Gastrocnemius medialis (tissue), 4 donors: ENCODE measurements around the gene FCAR. TPM values are rescaled to one million over a fixed set of nuclear protein-coding genes. Genes with fewer than 3 reads are reported as not detected.
"Not testable (repeated sequence)": the region's sequence is repeated elsewhere in the genome, so short reads cannot be mapped to it uniquely, and the experiment has no call there.

Experiments
- ATAC-seq, 2 donors: fragments of 150-250 bp; one replicate each; pipeline ENCODE4 v1.9.1; 2016
- DNase-seq, 2 donors: peaks; one replicate each; pipeline ENCODE4 v3.0.0-alpha.2; 2019
- H3K27ac ChIP-seq, 4 donors: fragments of 200-600 bp; sonication (generic); 1 replicate in 1 of 4; 2 replicates in 3 of 4; pipeline ENCODE4 v1.5.1; 2016 to 2018; ENCODE audit warnings: mild to moderate bottlenecking in 2 of 4, moderate library complexity in 1 of 4
- H3K27me3 ChIP-seq, 3 donors: fragments of 200-600 bp; sonication (generic) in 2 of 3; 1 replicate in 1 of 3; 2 replicates in 2 of 3; pipeline versions ENCODE4 v1.5.1 to v1.6.0; 2016 to 2019; ENCODE audit warnings: mild to moderate bottlenecking in 1 of 3, moderate library complexity in 1 of 3
- H3K36me3 ChIP-seq, 2 donors: fragments of 200-600 bp; sonication (generic) in 1 of 2; one replicate each; pipeline ENCODE4 v1.5.1; 2017 to 2018
- H3K4me1 ChIP-seq, 2 donors: fragments of 200-600 bp; sonication (generic) in 1 of 2; one replicate each; pipeline ENCODE4 v1.5.1; 2016 to 2017; ENCODE audit warnings: mild to moderate bottlenecking in 2 of 2
- H3K4me3 ChIP-seq, 4 donors: fragments of 200-600 bp; sonication (generic) in 3 of 4; 1 replicate in 1 of 4; 2 replicates in 3 of 4; pipeline ENCODE4 v1.5.1; 2016 to 2019; ENCODE audit warnings: mild to moderate bottlenecking in 2 of 4
- H3K9me3 ChIP-seq, 3 donors: fragments of 200-600 bp; sonication (generic) in 2 of 3; 1 replicate in 1 of 3; 2 replicates in 2 of 3; pipeline ENCODE4 v1.5.1; 2016 to 2019
- CTCF ChIP-seq, 5 experiments: fragments of 450-650 bp in 3 of 5; fragments of 200-600 bp in 2 of 5; sonication (generic) in 2 of 5; IDR thresholded peaks in 4 of 5; conservative IDR thresholded peaks in 1 of 5; 1 replicate in 4 of 5; 2 replicates in 1 of 5; pipeline ENCODE4 v1.5.1; 2016 to 2019; ENCODE audit warnings: antibody characterized with exemption in 5 of 5, mild to moderate bottlenecking in 3 of 5, moderate library complexity in 3 of 5
- POLR2A ChIP-seq, 2 donors: fragments of 450-650 bp; IDR thresholded peaks; one replicate each; pipeline ENCODE4 v1.6.1; 2017; ENCODE audit warnings: antibody characterized with exemption in 2 of 2, mild to moderate bottlenecking in 2 of 2, moderate library complexity in 2 of 2
- in situ Hi-C, 4 donors: fragments of 200-750 bp; cut with MboI; loops; one replicate each; pipeline versions ENCODE4 v1.15.0 to v1.8.0; 2017; ENCODE audit warnings: low sequenced_read_pairs in 4 of 4
- intact Hi-C: fragments of 100-400 bp; cut with DNase I; formaldehyde crosslinking; loops from one replicate; pipeline ENCODE4 v1.15.1; 2023; ENCODE audit warnings: low total_unique reads
- total RNA-seq, 4 donors: library from RNA; depleted of rRNA; stranded (reverse); fragments of >200 nt; gene quantifications; one replicate each; pipeline versions ENCODE4 v1.1.0 to v1.2.3, GENCODE V29; 2016

FCAR gene
- total RNA-seq, 4 donors from 2014 or later, result 0.33 to 2.0 (median 0.41) TPM; not detected in 1

- TF ChIP-seq POLR2A (IDR thresholded peaks at IDR 0.05) (no peak), CTCF (IDR thresholded peaks at IDR 0.05 in 4 of 5, conservative IDR thresholded peaks at IDR 0.05 in 1 of 5) (no peak)
- no peaks in the 10 kb centered on the region for H3K4me1 ChIP-seq
- H3K9me3 ChIP-seq, result no peaks in the 10 kb centered on the region
- no peaks in the 10 kb centered on the region for H3K36me3 ChIP-seq
- H3K27me3 ChIP-seq, result no peaks in the 10 kb centered on the region
- in situ Hi-C loops, result no loop called here
- ATAC-seq (no peak), DNase-seq (no peak)
- no peak overlapping the region for H3K4me3 ChIP-seq
- intact Hi-C loops, result no loop called here
- no peak overlapping the region for H3K27ac ChIP-seq
These were observed 23.1 kb upstream of the FCAR start for GRCh38 chr19:54850930-54851329.

GRCh38 chr19:54851353-54851752 lies 22.7 kb upstream of the FCAR start:
- H3K27me3 ChIP-seq, result no peaks in the 10 kb centered on the region
- H3K9me3 ChIP-seq, result no peaks in the 10 kb centered on the region
- H3K4me1 ChIP-seq, result no peaks in the 10 kb centered on the region
- no peaks in the 10 kb centered on the region for H3K36me3 ChIP-seq
- no peak overlapping the region for H3K27ac ChIP-seq
- intact Hi-C loops (no loop called here), in situ Hi-C loops (no loop called here)
- no peak overlapping the region for H3K4me3 ChIP-seq
- TF ChIP-seq CTCF (IDR thresholded peaks at IDR 0.05 in 4 of 5, conservative IDR thresholded peaks at IDR 0.05 in 1 of 5) (no peak), POLR2A (IDR thresholded peaks at IDR 0.05) (no peak)
- ATAC-seq (no peak), DNase-seq (no peak)

GRCh38 chr19:54855241-54855640 lies 18.8 kb upstream of the FCAR start:
- in situ Hi-C loops, intact Hi-C loops, H3K27ac ChIP-seq, H3K27me3 ChIP-seq, ATAC-seq, DNase-seq, H3K4me1 ChIP-seq, H3K4me3 ChIP-seq, H3K9me3 ChIP-seq, H3K36me3 ChIP-seq: not testable (repeated sequence)

GRCh38 chr19:54858476-54858875 lies 15.6 kb upstream of the FCAR start:
- in situ Hi-C loops, intact Hi-C loops, H3K9me3 ChIP-seq, DNase-seq, H3K27me3 ChIP-seq, H3K4me1 ChIP-seq, ATAC-seq, H3K27ac ChIP-seq, H3K4me3 ChIP-seq, H3K36me3 ChIP-seq: not testable (repeated sequence)

GRCh38 chr19:54859421-54859820 lies 14.6 kb upstream of the FCAR start:
- H3K27ac ChIP-seq, intact Hi-C loops, H3K4me3 ChIP-seq, H3K4me1 ChIP-seq, in situ Hi-C loops, ATAC-seq, DNase-seq, H3K27me3 ChIP-seq, H3K36me3 ChIP-seq, H3K9me3 ChIP-seq: not testable (repeated sequence)

- H3K4me1 ChIP-seq, H3K27ac ChIP-seq, in situ Hi-C loops, intact Hi-C loops, DNase-seq, H3K27me3 ChIP-seq, ATAC-seq, H3K9me3 ChIP-seq, H3K4me3 ChIP-seq, H3K36me3 ChIP-seq: not testable (repeated sequence)
These were observed 10.6 kb upstream of the FCAR start for GRCh38 chr19:54863459-54863858.

- Histone ChIP-seq H3K9me3 (no peaks in the 10 kb centered on the region), H3K4me3 (no peak overlapping the region), H3K4me1 (no peaks in the 10 kb centered on the region), H3K36me3 (no peaks in the 10 kb centered on the region), H3K27me3 (no peaks in the 10 kb centered on the region), H3K27ac (no peak overlapping the region)
- DNase-seq, result no peak
- TF ChIP-seq CTCF (IDR thresholded peaks at IDR 0.05 in 4 of 5, conservative IDR thresholded peaks at IDR 0.05 in 1 of 5), result no peak
- no peak for TF ChIP-seq POLR2A (IDR thresholded peaks at IDR 0.05)
- in situ Hi-C loops (no loop called here), intact Hi-C loops (no loop called here)
- ATAC-seq, result no peak
These were observed 2.3 kb upstream of the FCAR start for GRCh38 chr19:54871696-54872095.
